Neuronal stem cell (in vitro differentiated cells): ENCODE data around the gene TMEM145.

ENCODE experiments used
- DNase-seq: peaks from one replicate; pipeline ENCODE4 v3.0.0-alpha.2; 2013; ENCODE audit warnings: low spot score
- H2AFZ ChIP-seq: one replicate; pipeline ENCODE4 v1.6.1; 2013; ENCODE audit warnings: mild to moderate bottlenecking, low read length, inconsistent platforms
- H2AK5ac ChIP-seq: 2 replicates; pipeline ENCODE4 v1.6.1; 2013; ENCODE audit warnings: low read depth, mild to moderate bottlenecking, inconsistent platforms, low read length, moderate library complexity, mixed read lengths
- H2BK120ac ChIP-seq: 2 replicates; pipeline ENCODE4 v1.6.1; 2013; ENCODE audit warnings: low read depth, mild to moderate bottlenecking, inconsistent platforms, low read length, moderate library complexity, mixed read lengths
- H2BK12ac ChIP-seq: one replicate; pipeline ENCODE4 v1.6.1; 2013; ENCODE audit warnings: low read length, inconsistent platforms
- H2BK15ac ChIP-seq: 2 replicates; pipeline ENCODE4 v1.6.1; 2013; ENCODE audit warnings: mild to moderate bottlenecking, low read length, inconsistent platforms, mixed read lengths
- H2BK5ac ChIP-seq: one replicate; pipeline ENCODE4 v1.6.1; 2013; ENCODE audit warnings: inconsistent platforms, mild to moderate bottlenecking, low read length, moderate library complexity
- H3K14ac ChIP-seq: one replicate; pipeline ENCODE4 v1.6.1; 2013; ENCODE audit warnings: low read length, inconsistent platforms
- H3K18ac ChIP-seq: 2 replicates; pipeline ENCODE4 v1.6.1; 2013; ENCODE audit warnings: low read length, inconsistent platforms
- H3K23ac ChIP-seq: 2 replicates; pipeline ENCODE4 v1.6.1; 2013; ENCODE audit warnings: low read depth, mild to moderate bottlenecking, mixed read lengths, low read length, inconsistent platforms; ENCODE audit not compliant: poor library complexity
- H3K27ac ChIP-seq: replicated peaks from 3 replicates; pipeline ENCODE4 v1.5.1; 2013; ENCODE audit warnings: low read length, inconsistent platforms
- H3K27me3 ChIP-seq, 3 experiments: 2 replicates each; pipeline ENCODE4 v1.6.1; 2013; ENCODE audit warnings: low read length in 3 of 3, mild to moderate bottlenecking in 2 of 3, inconsistent platforms in 1 of 3, low read depth in 1 of 3, mixed read lengths in 1 of 3, moderate library complexity in 1 of 3; ENCODE audit not compliant: control insufficient read depth in 3 of 3, insufficient read depth in 3 of 3
- H3K36me3 ChIP-seq, 2 donors: replicated peaks in 1 of 2; 2 replicates each; pipeline ENCODE4 v1.6.1; 2013; ENCODE audit warnings: low read length in 2 of 2; ENCODE audit not compliant: control insufficient read depth in 2 of 2, insufficient read depth in 2 of 2
- H3K4ac ChIP-seq: 2 replicates; pipeline ENCODE4 v1.6.1; 2013; ENCODE audit warnings: inconsistent platforms, mild to moderate bottlenecking, low read length, moderate library complexity
- H3K4me1 ChIP-seq, 2 donors: 1 replicate in 1 of 2; 2 replicates in 1 of 2; pipeline ENCODE4 v1.6.1; 2013; ENCODE audit warnings: low read length in 2 of 2, low read depth in 1 of 2; ENCODE audit not compliant: control insufficient read depth in 2 of 2, insufficient read depth in 1 of 2
- H3K4me2 ChIP-seq: one replicate; pipeline ENCODE4 v1.6.1; 2013; ENCODE audit warnings: mild to moderate bottlenecking, low read length, inconsistent platforms; ENCODE audit not compliant: insufficient read depth, poor library complexity, severe bottlenecking
- H3K4me3 ChIP-seq, 2 donors: 2 replicates each; pipeline ENCODE4 v1.5.1; 2013; ENCODE audit warnings: low read length in 2 of 2, mild to moderate bottlenecking in 2 of 2, inconsistent platforms in 1 of 2, moderate library complexity in 1 of 2
- H3K79me1 ChIP-seq: one replicate; pipeline ENCODE4 v1.6.1; 2013; ENCODE audit warnings: low read depth, mild to moderate bottlenecking, inconsistent platforms, low read length, moderate library complexity
- H3K9ac ChIP-seq: one replicate; pipeline ENCODE4 v1.6.1; 2013; ENCODE audit warnings: mild to moderate bottlenecking, low read depth, low read length, inconsistent platforms; ENCODE audit not compliant: poor library complexity
- H3K9me3 ChIP-seq, 2 donors: replicated peaks in 1 of 2; 2 replicates each; pipeline versions ENCODE3 to v1.6.1; 2013; ENCODE audit warnings: low read length in 2 of 2, mild to moderate bottlenecking in 2 of 2, inconsistent platforms in 1 of 2, low read depth in 1 of 2, mixed read lengths in 1 of 2, moderate library complexity in 1 of 2; ENCODE audit not compliant: control insufficient read depth in 2 of 2, insufficient read depth in 1 of 2
- H4K8ac ChIP-seq: one replicate; pipeline ENCODE4 v1.6.1; 2013; ENCODE audit warnings: low read depth, mild to moderate bottlenecking, inconsistent platforms, low read length, moderate library complexity
- H4K91ac ChIP-seq: one replicate; pipeline ENCODE4 v1.6.1; 2013; ENCODE audit warnings: low read length, low read depth, mild to moderate bottlenecking, inconsistent platforms; ENCODE audit not compliant: poor library complexity
- WGBS, 2 donors: extraction: QIAGEN DNeasy Blood & Tissue Kit; methylation state at CpG; one replicate each; pipeline ENCODE4 v1.1.7; 2013; ENCODE audit warnings: missing lambda C conversion rate in 2 of 2, mixed read lengths in 1 of 2; ENCODE audit not compliant: insufficient read length in 2 of 2, insufficient replicate concordance in 1 of 2; ENCODE audit errors: extremely low coverage in 2 of 2; 5-methylcytosine and 5-hydroxymethylcytosine counted together

Gene TMEM145

GRCh38 chr19:42287017-42287826, 25.9 kb upstream of the TMEM145 start:
- peaks cover 0 to 2% (median 0%) of the 10 kb centered on the region in 3 experiments for H3K27me3 ChIP-seq
- H3K9me3 ChIP-seq: peaks cover 0 to 2% of the 10 kb centered on the region in 2 donors
- no peak overlapping the region for H3K4me2 ChIP-seq
- peak overlapping the region; percentile 10 for H4K8ac ChIP-seq
- no peak overlapping the region for H3K4ac ChIP-seq
- H3K79me1 ChIP-seq: peaks cover 35% of the 10 kb centered on the region
- no peak overlapping the region for H2AK5ac ChIP-seq
- no CpG with 5 or more reads among the region's 30 CpGs for WGBS, 2 donors
- no peak overlapping the region for H2BK120ac ChIP-seq
- H4K91ac ChIP-seq: no peak overlapping the region
- no peak overlapping the region for H2AFZ ChIP-seq
- H3K14ac ChIP-seq: no peak overlapping the region
- H2BK12ac ChIP-seq: no peak overlapping the region
- H3K27ac ChIP-seq: no peak overlapping the region
- peak overlapping the region; percentile 48 for H2BK5ac ChIP-seq
- no peak overlapping the region for H2BK15ac ChIP-seq
- no peak overlapping the region for H3K9ac ChIP-seq
- peaks cover 25 to 26% of the 10 kb centered on the region in 2 donors for H3K4me1 ChIP-seq
- H3K18ac ChIP-seq: no peak overlapping the region
- peaks cover 59 to 68% of the 10 kb centered on the region in 2 donors for H3K36me3 ChIP-seq
- peak overlapping the region; percentile 8 for H3K23ac ChIP-seq
- DNase-seq: no peak
- no peak overlapping the region for H3K4me3 ChIP-seq

- Histone ChIP-seq H3K4me2 (no peak overlapping the region), H2BK120ac (no peak overlapping the region), H2BK15ac (no peak overlapping the region), H4K91ac (no peak overlapping the region), H2BK5ac (no peak overlapping the region), H3K23ac (no peak overlapping the region), H2BK12ac (no peak overlapping the region), H3K18ac (no peak overlapping the region), H3K9me3 (peaks cover 0 to 2% of the 10 kb centered on the region in 2 donors), H3K4me1 (peaks cover 21% of the 10 kb centered on the region in 2 donors), H3K14ac (no peak overlapping the region), H3K9ac (no peak overlapping the region), H3K4ac (no peak overlapping the region), H3K36me3 (peaks cover 64 to 74% of the 10 kb centered on the region in 2 donors), H2AFZ (no peak overlapping the region), H2AK5ac (no peak overlapping the region), H3K79me1 (peaks cover 35% of the 10 kb centered on the region), H3K4me3 (no peak overlapping the region), H3K27ac (no peak overlapping the region), H3K27me3 (peaks cover 0 to 2% (median 0%) of the 10 kb centered on the region in 3 experiments), H4K8ac (no peak overlapping the region)
- WGBS, 2 donors: no CpG with 5 or more reads among the region's 10 CpGs
- no peak for DNase-seq
Measured at GRCh38 chr19:42287827-42288107, 25.3 kb upstream of the TMEM145 start.

- no peak overlapping the region for H2BK15ac ChIP-seq
- H3K27ac ChIP-seq: no peak overlapping the region
- no CpG with 5 or more reads among the region's 4 CpGs for WGBS, 2 donors
- no peak overlapping the region for H2BK120ac ChIP-seq
- H3K4ac ChIP-seq: no peak overlapping the region
- no peak overlapping the region for H3K9ac ChIP-seq
- H3K79me1 ChIP-seq: peaks cover 30% of the 10 kb centered on the region
- H3K4me3 ChIP-seq: no peak overlapping the region
- H2AFZ ChIP-seq: no peak overlapping the region
- H3K36me3 ChIP-seq: peaks cover 70 to 80% of the 10 kb centered on the region in 2 donors
- peaks cover 0 to 2% of the 10 kb centered on the region in 2 donors for H3K9me3 ChIP-seq
- H3K4me1 ChIP-seq: peaks cover 15% of the 10 kb centered on the region in 2 donors
- no peak for DNase-seq
- no peak overlapping the region for H2AK5ac ChIP-seq
- no peak overlapping the region for H3K18ac ChIP-seq
- H3K4me2 ChIP-seq: no peak overlapping the region
- no peak overlapping the region for H4K8ac ChIP-seq
- no peak overlapping the region for H4K91ac ChIP-seq
- peak overlapping the region; percentile 14 for H3K23ac ChIP-seq
- H2BK5ac ChIP-seq: no peak overlapping the region
- no peak overlapping the region for H3K14ac ChIP-seq
- no peak overlapping the region for H2BK12ac ChIP-seq
- H3K27me3 ChIP-seq: peaks cover 0 to 2% (median 0%) of the 10 kb centered on the region in 3 experiments
Measured at GRCh38 chr19:42288387-42288786, 24.7 kb upstream of the TMEM145 start.

GRCh38 chr19:42288881-42289555, 24.1 kb upstream of the TMEM145 start:
- no peak overlapping the region for H2BK120ac ChIP-seq
- H3K4me1 ChIP-seq: peaks cover 14% of the 10 kb centered on the region in 2 donors
- H4K91ac ChIP-seq: no peak overlapping the region
- no peak overlapping the region for H2AK5ac ChIP-seq
- H2BK5ac ChIP-seq: peak overlapping the region; percentile 75
- H3K27ac ChIP-seq: no peak overlapping the region
- H2AFZ ChIP-seq: no peak overlapping the region
- no peak overlapping the region for H4K8ac ChIP-seq
- DNase-seq: no peak
- peak overlapping the region; percentile 44 for H3K9ac ChIP-seq
- no peak overlapping the region for H2BK15ac ChIP-seq
- H3K4ac ChIP-seq: no peak overlapping the region
- peaks cover 0 to 2% of the 10 kb centered on the region in 2 donors for H3K9me3 ChIP-seq
- WGBS, 2 donors: no CpG with 5 or more reads among the region's 22 CpGs
- peaks cover 31% of the 10 kb centered on the region for H3K79me1 ChIP-seq
- H3K18ac ChIP-seq: no peak overlapping the region
- H3K27me3 ChIP-seq: peaks cover 0 to 2% (median 0%) of the 10 kb centered on the region in 3 experiments
- peaks cover 74 to 86% of the 10 kb centered on the region in 2 donors for H3K36me3 ChIP-seq
- no peak overlapping the region for H3K14ac ChIP-seq
- H3K23ac ChIP-seq: peak overlapping the region; percentile 25
- H2BK12ac ChIP-seq: no peak overlapping the region
- H3K4me2 ChIP-seq: no peak overlapping the region
- H3K4me3 ChIP-seq: no peak overlapping the region
